Kidney epithelial cell (primary cell): ENCODE data around the gene AHNAK2. TPM values are rescaled to one million over a fixed set of nuclear protein-coding genes. Genes with fewer than 3 reads are reported as not detected.

Experiments
- DNase-seq: peaks from one replicate; pipeline ENCODE4 v3.0.0-alpha.2; 2010; ENCODE audit warnings: low read depth
- H3K27me3 ChIP-seq: 2 replicates; pipeline ENCODE4 v1.6.0; 2011; ENCODE audit warnings: low read length; ENCODE audit not compliant: control insufficient read depth, insufficient read depth
- H3K36me3 ChIP-seq: 2 replicates; pipeline ENCODE4 v1.5.1; 2011; ENCODE audit warnings: low read length; ENCODE audit not compliant: control insufficient read depth, insufficient read depth
- H3K4me3 ChIP-seq: 2 replicates; pipeline ENCODE4 v1.5.1; 2011; ENCODE audit warnings: low read depth, mild to moderate bottlenecking, control low read depth, low read length
- CTCF ChIP-seq: IDR thresholded peaks from 2 replicates; pipeline ENCODE4 v1.5.1; 2011; ENCODE audit warnings: mild to moderate bottlenecking, moderate library complexity, low read length, control low read depth, inconsistent platforms; ENCODE audit not compliant: insufficient read depth, poor library complexity, severe bottlenecking
- total RNA-seq: library from RNA; depleted of rRNA; stranded (reverse); fragments of >200 nt; gene quantifications from 2 replicates; pipeline ENCODE4 v1.2.3, GENCODE V29; 2015

The AHNAK2 gene
- total RNA-seq, 1 donor from 2014 or later = 121 TPM

GRCh38 chr14:105014032-105014431 lies 35.9 kb upstream of the AHNAK2 start:
- no peaks in the 10 kb centered on the region for H3K36me3 ChIP-seq
- TF ChIP-seq CTCF = no peak
- no peak for DNase-seq
- no peak overlapping the region for H3K4me3 ChIP-seq
- no peaks in the 10 kb centered on the region for H3K27me3 ChIP-seq

GRCh38 chr14:105013150-105013785 lies 35.1 kb upstream of the AHNAK2 start:
- Histone ChIP-seq H3K27me3 (no peaks in the 10 kb centered on the region), H3K4me3 (no peak overlapping the region), H3K36me3 (no peaks in the 10 kb centered on the region)
- no peak for DNase-seq
- no peak for TF ChIP-seq CTCF

GRCh38 chr14:105012171-105012985 lies 34.2 kb upstream of the AHNAK2 start:
- no peak for DNase-seq
- peak; percentile 73 for TF ChIP-seq CTCF
- H3K27me3 ChIP-seq = no peaks in the 10 kb centered on the region
- H3K4me3 ChIP-seq = no peak overlapping the region
- no peaks in the 10 kb centered on the region for H3K36me3 ChIP-seq

- no peaks in the 10 kb centered on the region for H3K27me3 ChIP-seq
- H3K4me3 ChIP-seq = no peak overlapping the region
- H3K36me3 ChIP-seq = no peaks in the 10 kb centered on the region
- no peak for DNase-seq
- TF ChIP-seq CTCF = no peak
Measured at GRCh38 chr14:105011312-105011990, 33.3 kb upstream of the AHNAK2 start.

- no peaks in the 10 kb centered on the region for H3K36me3 ChIP-seq
- no peak overlapping the region for H3K4me3 ChIP-seq
- no peaks in the 10 kb centered on the region for H3K27me3 ChIP-seq
- DNase-seq = no peak
- TF ChIP-seq CTCF = no peak
Measured at GRCh38 chr14:105010891-105011291, 32.7 kb upstream of the AHNAK2 start.
